H9 (cell line): ENCODE data around the gene LRMDA. TPM values are rescaled to one million over a fixed set of nuclear protein-coding genes. Genes with fewer than 3 reads are reported as not detected.

ENCODE experiments used
- DNase-seq: peaks from one replicate; pipeline ENCODE4 v3.0.0-alpha.2; 2017
- H2AFZ ChIP-seq: one replicate; pipeline ENCODE4 v1.6.1; 2013; ENCODE audit warnings: mild to moderate bottlenecking, low read length, control low read depth, moderate library complexity
- H2AK5ac ChIP-seq: 2 replicates; pipeline ENCODE4 v1.6.1; 2013; ENCODE audit warnings: low read length, control low read depth, mixed read lengths; ENCODE audit not compliant: insufficient read length
- H2BK120ac ChIP-seq: one replicate; pipeline ENCODE4 v1.6.1; 2013; ENCODE audit warnings: low read depth, mild to moderate bottlenecking, low read length, control low read depth, inconsistent platforms; ENCODE audit not compliant: poor library complexity, severe bottlenecking
- H2BK12ac ChIP-seq: 2 replicates; pipeline ENCODE4 v1.6.1; 2013; ENCODE audit warnings: low read length, control low read depth, mixed read lengths, low read depth; ENCODE audit not compliant: insufficient read length
- H2BK15ac ChIP-seq: 2 replicates; pipeline ENCODE4 v1.6.1; 2013; ENCODE audit warnings: low read depth, low read length, control low read depth
- H2BK20ac ChIP-seq: one replicate; pipeline ENCODE4 v1.6.1; 2013; ENCODE audit warnings: low read depth, mild to moderate bottlenecking, low read length, control low read depth, inconsistent platforms; ENCODE audit not compliant: poor library complexity, severe bottlenecking
- H2BK5ac ChIP-seq: 2 replicates; pipeline ENCODE4 v1.6.1; 2013; ENCODE audit warnings: low read length, control low read depth, mixed read lengths; ENCODE audit not compliant: insufficient read length
- H3K14ac ChIP-seq: 2 replicates; pipeline ENCODE4 v1.6.1; 2013; ENCODE audit warnings: low read length, control low read depth; ENCODE audit not compliant: insufficient read depth
- H3K18ac ChIP-seq: 2 replicates; pipeline ENCODE4 v1.6.1; 2013; ENCODE audit warnings: low read depth, mild to moderate bottlenecking, mixed read lengths, low read length, control low read depth; ENCODE audit not compliant: insufficient read length
- H3K23ac ChIP-seq: 2 replicates; pipeline ENCODE4 v1.6.1; 2013; ENCODE audit warnings: low read length, control low read depth, mixed read lengths, low read depth; ENCODE audit not compliant: insufficient read length
- H3K23me2 ChIP-seq: 2 replicates; pipeline ENCODE4 v1.6.1; 2013; ENCODE audit warnings: low read depth, mild to moderate bottlenecking, mixed read lengths, low read length, control low read depth; ENCODE audit not compliant: insufficient read length, poor library complexity, severe bottlenecking
- H3K27ac ChIP-seq: 2 replicates; pipeline ENCODE4 v1.5.1; 2013; ENCODE audit warnings: low read length, control low read depth, mixed read lengths, low read depth; ENCODE audit not compliant: insufficient read length
- H3K27me3 ChIP-seq: 2 replicates; pipeline ENCODE4 v1.6.1; 2013; ENCODE audit warnings: low read length, control low read depth, inconsistent platforms; ENCODE audit not compliant: insufficient read depth
- H3K4ac ChIP-seq: 2 replicates; pipeline ENCODE4 v1.6.1; 2013; ENCODE audit warnings: low read depth, mild to moderate bottlenecking, control low read depth, inconsistent platforms, low read length, moderate library complexity
- H3K4me1 ChIP-seq: 2 replicates; pipeline ENCODE4 v1.6.1; 2013; ENCODE audit warnings: low read length, control low read depth, inconsistent platforms; ENCODE audit not compliant: insufficient read depth
- H3K4me2 ChIP-seq: 2 replicates; pipeline ENCODE4 v1.6.1; 2013; ENCODE audit warnings: low read length, control low read depth, mixed read lengths; ENCODE audit not compliant: insufficient read length, insufficient read depth
- H3K56ac ChIP-seq: 2 replicates; pipeline ENCODE4 v1.6.1; 2013; ENCODE audit warnings: low read depth, mild to moderate bottlenecking, mixed read lengths, low read length, control low read depth; ENCODE audit not compliant: insufficient read length
- H3K79me1 ChIP-seq: 2 replicates; pipeline ENCODE4 v1.6.1; 2013; ENCODE audit warnings: low read depth, mild to moderate bottlenecking, moderate library complexity, low read length, control low read depth, inconsistent platforms; ENCODE audit not compliant: insufficient read depth, poor library complexity, severe bottlenecking
- H3K79me2 ChIP-seq: 2 replicates; pipeline ENCODE4 v1.6.1; 2013; ENCODE audit warnings: low read length, control low read depth, inconsistent platforms; ENCODE audit not compliant: insufficient read depth
- H3K9ac ChIP-seq: 2 replicates; pipeline ENCODE4 v1.6.1; 2013; ENCODE audit warnings: low read length, control low read depth, mixed read lengths; ENCODE audit not compliant: insufficient read length; ENCODE audit errors: extremely low read depth
- H3K9me3 ChIP-seq: one replicate; pipeline ENCODE4 v1.6.1; 2013; ENCODE audit warnings: low read depth, low read length, inconsistent platforms; ENCODE audit not compliant: control insufficient read depth
- H3T11ph ChIP-seq: one replicate; pipeline ENCODE4 v1.6.1; 2013; ENCODE audit warnings: mild to moderate bottlenecking, low read length, control low read depth, inconsistent platforms
- H4K20me1 ChIP-seq: one replicate; pipeline ENCODE4 v1.6.1; 2013; ENCODE audit not compliant: control insufficient read depth, insufficient read length, insufficient read depth
- H4K5ac ChIP-seq: 2 replicates; pipeline ENCODE4 v1.6.1; 2013; ENCODE audit warnings: low read depth, mild to moderate bottlenecking, mixed read lengths, low read length, control low read depth; ENCODE audit not compliant: insufficient read length
- H4K8ac ChIP-seq: replicated peaks from 2 replicates; pipeline ENCODE4 v1.6.1; 2013; ENCODE audit warnings: low read length, control low read depth, mixed read lengths, low read depth; ENCODE audit not compliant: insufficient read length
- H4K91ac ChIP-seq: 2 replicates; pipeline ENCODE4 v1.6.1; 2013; ENCODE audit warnings: low read depth, mild to moderate bottlenecking, moderate library complexity, mixed read lengths, low read length, control low read depth; ENCODE audit not compliant: insufficient read length
- H3K27ac Mint-ChIP-seq, 3 experiments: 2 replicates in 2 of 3; 3 replicates in 1 of 3; pipeline ENCODE4 v1.8.0; 2020 to 2021; ENCODE audit warnings: mixed read lengths in 3 of 3, mild to moderate bottlenecking in 1 of 3, moderate library complexity in 1 of 3
- H3K27me3 Mint-ChIP-seq: 2 replicates; pipeline ENCODE4 v1.8.0; 2021; ENCODE audit warnings: low read depth, mild to moderate bottlenecking, moderate library complexity, mixed read lengths
- H3K36me3 Mint-ChIP-seq, 3 experiments: 2 replicates in 2 of 3; 3 replicates in 1 of 3; pipeline ENCODE4 v1.8.0; 2020 to 2021; ENCODE audit warnings: low read depth in 3 of 3, mixed read lengths in 3 of 3; ENCODE audit not compliant: insufficient read depth in 1 of 3
- H3K4me1 Mint-ChIP-seq, 2 experiments: 2 replicates each; pipeline ENCODE4 v1.8.0; 2020; ENCODE audit warnings: mixed read lengths in 2 of 2
- H3K4me3 Mint-ChIP-seq, 2 experiments: 2 replicates in 1 of 2; 3 replicates in 1 of 2; pipeline ENCODE4 v1.8.0; 2020 to 2021; ENCODE audit warnings: mild to moderate bottlenecking in 2 of 2, mixed read lengths in 2 of 2, moderate library complexity in 1 of 2
- H3K9me3 Mint-ChIP-seq, 2 experiments: 2 replicates in 1 of 2; 3 replicates in 1 of 2; pipeline ENCODE4 v1.8.0; 2020; ENCODE audit warnings: mild to moderate bottlenecking in 2 of 2, mixed read lengths in 2 of 2, moderate library complexity in 1 of 2
- CTCF ChIP-seq: fragments of 200-600 bp; sonication (generic); conservative IDR thresholded peaks from 3 replicates; pipeline ENCODE4 v1.8.0; 2021; ENCODE audit warnings: antibody characterized with exemption, mild to moderate bottlenecking
- WGBS: extraction: QIAGEN DNeasy Blood & Tissue Kit; methylation state at CpG from one replicate; pipeline ENCODE4 v1.1.7; 2013; ENCODE audit warnings: missing lambda C conversion rate, low lambda C conversion rate, mixed read lengths; ENCODE audit not compliant: insufficient read length; ENCODE audit errors: extremely low coverage; 5-methylcytosine and 5-hydroxymethylcytosine counted together
- total RNA-seq: library from RNA; stranded (reverse); gene quantifications from 2 replicates; pipeline ENCODE4 v1.2.1, GENCODE V29; 2021

LRMDA gene
- total RNA-seq, 1 experiment from 2014 or later: 1.8 TPM

DNA sequence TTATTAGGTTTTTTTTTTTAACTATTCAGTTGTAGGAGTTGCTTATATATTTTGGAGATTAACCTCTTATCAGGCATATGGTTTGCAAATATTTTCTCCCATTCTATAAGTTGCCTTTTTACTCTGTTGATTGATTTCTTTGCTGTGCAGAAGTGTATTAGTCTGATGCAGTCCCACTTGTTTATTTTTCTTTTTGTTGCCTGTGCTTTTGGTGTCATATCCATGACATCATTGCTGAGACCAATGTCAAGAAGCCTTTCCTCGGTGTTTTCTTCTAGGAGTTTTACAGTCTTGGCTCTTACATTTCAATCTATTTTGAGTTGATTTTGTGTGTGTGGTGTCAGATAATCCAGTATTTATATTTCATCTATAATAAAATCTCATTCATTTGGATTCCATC, 155.4 kb downstream of the LRMDA start:
- H3K9me3 ChIP-seq: peaks cover 19% of the 10 kb centered on the region
- H3K4ac ChIP-seq: no peak overlapping the region
- H3K27me3 Mint-ChIP-seq: peaks cover 28% of the 10 kb centered on the region
- H3K4me2 ChIP-seq: no peak overlapping the region
- no peak overlapping the region for H2BK12ac ChIP-seq
- H2BK15ac ChIP-seq: no peak overlapping the region
- H4K91ac ChIP-seq: no peak overlapping the region
- H2AFZ ChIP-seq: no peak overlapping the region
- no peak overlapping the region for H3K18ac ChIP-seq
- H2AK5ac ChIP-seq: no peak overlapping the region
- no peaks in the 10 kb centered on the region for H4K20me1 ChIP-seq
- H2BK20ac ChIP-seq: no peak overlapping the region
- H3K14ac ChIP-seq: no peak overlapping the region
- TF ChIP-seq CTCF: no peak
- H3K36me3 Mint-ChIP-seq: peaks cover 12 to 20% (median 18%) of the 10 kb centered on the region in 3 experiments
- no peak overlapping the region for H3K9ac ChIP-seq
- H3K79me2 ChIP-seq: no peaks in the 10 kb centered on the region
- no peak overlapping the region for H4K8ac ChIP-seq
- H3K27ac ChIP-seq: no peak overlapping the region
- H3K56ac ChIP-seq: no peak overlapping the region
- no peak overlapping the region for H4K5ac ChIP-seq
- H3K4me1 ChIP-seq: no peaks in the 10 kb centered on the region
- H3K23me2 ChIP-seq: no peaks in the 10 kb centered on the region
- no peaks in the 10 kb centered on the region; a peak in 1 of 4 replicates for H3K4me1 Mint-ChIP-seq
- H2BK5ac ChIP-seq: no peak overlapping the region
- no peak overlapping the region for H3K27ac Mint-ChIP-seq
- no peak overlapping the region for H3K23ac ChIP-seq
- WGBS: no CpG with 5 or more reads among the region's 1 CpG
- no peak overlapping the region for H3K4me3 Mint-ChIP-seq
- no peaks in the 10 kb centered on the region for H3K79me1 ChIP-seq
- peaks cover 24 to 25% of the 10 kb centered on the region in 2 experiments for H3K9me3 Mint-ChIP-seq
- H3T11ph ChIP-seq: no peak overlapping the region
- DNase-seq: no peak
- H3K27me3 ChIP-seq: no peaks in the 10 kb centered on the region; the same call in 1 of the 2 replicates
- H2BK120ac ChIP-seq: no peak overlapping the region
